ENCODE results near the gene PYCR2.
A peak's percentile ranks its signal among the peaks of the same experiment; 100 is the strongest.
"Not testable (repeated sequence)": the region's sequence is repeated elsewhere in the genome, so short reads cannot be mapped to it uniquely, and the experiment has no call there.

The PYCR2 gene

GRCh38 chr1:225941942-225942222 lies 17.8 kb upstream of the PYCR2 start:
- no peak for DNase-seq

- DNase-seq: no peak
These were observed 17.3 kb upstream of the PYCR2 start, which contains the start of gene LEFTY2 for GRCh38 chr1:225941187-225941941. LEFTY2 (minus strand) TSS chr1:225941220; CDS start chr1:225941140, 80 bp downstream.

- no peak for DNase-seq
These were observed 16.5 kb upstream of the PYCR2 start for GRCh38 chr1:225940385-225941151.

GRCh38 chr1:225939939-225940310 lies 15.9 kb upstream of the PYCR2 start:
- DNase-seq: not testable (repeated sequence)

DNA sequence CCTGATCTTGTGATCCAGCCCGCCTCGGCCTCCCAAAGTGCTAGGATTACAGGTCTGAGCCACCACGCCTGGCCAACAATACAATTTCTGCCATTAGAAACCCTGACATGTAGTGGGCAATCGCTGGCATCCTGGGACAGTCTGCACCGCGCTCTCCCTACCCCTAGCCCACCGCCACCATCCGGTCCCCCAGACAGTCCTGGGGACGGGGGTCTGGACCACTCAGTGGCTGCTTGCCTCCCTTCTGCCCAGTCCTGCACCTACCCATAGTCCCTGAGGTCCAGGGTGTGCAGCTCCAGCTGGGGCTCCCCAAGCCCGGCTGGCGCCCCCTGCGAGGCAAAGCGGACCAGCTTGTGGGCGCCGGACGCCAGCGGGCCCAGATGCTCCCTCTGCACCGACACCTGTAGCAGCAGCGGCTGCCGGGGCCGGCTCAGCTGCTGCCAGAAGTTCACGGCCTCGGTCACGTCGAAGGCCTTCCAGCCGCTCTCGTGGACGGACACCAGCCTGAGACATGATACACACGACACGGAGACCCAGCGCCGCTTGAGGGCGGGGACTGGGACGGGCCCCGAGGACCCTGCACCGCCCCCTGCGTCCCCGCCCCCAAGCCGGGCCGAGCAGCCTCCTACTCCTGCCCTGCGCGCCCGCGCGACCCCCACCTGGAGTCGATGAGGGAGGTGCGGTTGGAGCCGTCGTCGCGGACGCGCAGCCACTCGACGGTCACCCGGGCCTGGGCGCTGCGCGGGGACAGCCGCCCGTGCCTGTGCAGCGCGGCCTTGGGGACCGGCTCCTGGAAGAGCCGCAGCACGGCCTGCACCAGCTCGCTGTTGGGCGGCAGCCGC lies 15.3 kb upstream of the PYCR2 start:
- not testable (repeated sequence) for DNase-seq

DNA sequence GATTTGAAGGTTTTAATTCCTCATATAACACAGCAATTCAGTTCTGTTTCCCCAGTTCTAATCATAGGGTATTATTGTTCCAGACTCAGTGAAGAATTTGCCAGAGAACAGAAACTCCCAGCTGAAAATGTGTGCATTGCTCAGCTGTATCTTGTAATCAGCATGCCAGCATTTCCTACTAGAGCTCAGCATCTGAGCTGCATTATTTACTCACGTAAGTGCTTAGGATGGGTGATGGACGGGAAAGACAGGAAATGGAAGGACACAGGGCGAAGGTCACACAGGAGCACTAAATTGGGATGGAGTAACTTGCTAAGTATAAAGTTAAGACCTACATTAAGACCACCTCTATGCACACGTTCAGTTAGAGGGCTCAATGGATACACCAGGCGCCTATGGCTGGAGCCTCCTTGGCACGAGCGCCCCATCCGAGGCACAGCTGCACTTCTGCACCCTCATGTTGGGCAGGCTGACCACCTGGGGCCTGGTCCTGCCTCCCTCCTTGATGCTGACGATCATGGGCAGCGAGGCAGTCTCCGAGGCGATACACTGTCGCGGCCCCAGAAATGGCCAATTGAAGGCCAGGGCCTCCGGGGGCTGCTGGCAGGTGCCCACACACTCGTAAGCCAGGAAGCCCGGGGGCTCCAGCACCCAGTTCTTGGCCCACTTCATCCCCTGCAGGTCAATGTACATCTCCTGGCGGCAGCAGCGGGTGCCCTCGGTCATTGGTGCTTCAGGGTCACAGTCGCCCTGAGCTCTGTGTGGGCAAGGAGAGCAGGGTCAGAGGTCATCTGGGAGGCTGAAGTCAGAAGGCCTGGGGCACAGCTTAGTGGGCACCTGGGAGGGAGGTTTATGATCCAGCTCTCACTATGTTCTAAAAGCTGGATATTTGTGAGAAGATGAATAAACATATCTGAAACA lies 13.3 kb upstream of the PYCR2 start:
- no peak for DNase-seq

- no peak for DNase-seq
These were observed 12.5 kb upstream of the PYCR2 start for GRCh38 chr1:225936523-225936922.

GRCh38 chr1:225936086-225936485 lies 12.0 kb upstream of the PYCR2 start:
- not testable (repeated sequence) for DNase-seq

DNA sequence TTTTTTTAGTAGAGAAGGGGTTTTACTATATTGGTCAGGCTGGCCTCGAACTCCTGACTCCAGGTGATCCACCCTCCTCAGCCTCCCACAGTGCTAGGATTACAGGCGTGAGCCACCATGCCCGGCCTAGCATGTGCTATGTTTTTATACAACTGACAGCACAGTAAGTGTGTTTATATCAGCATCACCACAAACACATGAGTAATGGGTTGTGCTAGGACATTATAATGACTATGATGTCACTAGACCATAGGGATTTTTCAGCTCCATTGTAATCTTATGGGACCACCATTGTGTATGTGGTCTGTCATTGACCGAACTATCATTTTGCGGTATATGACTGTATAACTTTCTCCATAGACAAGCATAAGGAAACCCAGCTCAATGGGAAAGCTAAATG lies 10.7 kb upstream of the PYCR2 start:
- DNase-seq: no peak

- peak; percentile 51 for DNase-seq
These were observed 9.0 kb upstream of the PYCR2 start for GRCh38 chr1:225933072-225933471.

GRCh38 chr1:225931270-225932136 lies 7.5 kb upstream of the PYCR2 start:
- no peak for DNase-seq

DNA sequence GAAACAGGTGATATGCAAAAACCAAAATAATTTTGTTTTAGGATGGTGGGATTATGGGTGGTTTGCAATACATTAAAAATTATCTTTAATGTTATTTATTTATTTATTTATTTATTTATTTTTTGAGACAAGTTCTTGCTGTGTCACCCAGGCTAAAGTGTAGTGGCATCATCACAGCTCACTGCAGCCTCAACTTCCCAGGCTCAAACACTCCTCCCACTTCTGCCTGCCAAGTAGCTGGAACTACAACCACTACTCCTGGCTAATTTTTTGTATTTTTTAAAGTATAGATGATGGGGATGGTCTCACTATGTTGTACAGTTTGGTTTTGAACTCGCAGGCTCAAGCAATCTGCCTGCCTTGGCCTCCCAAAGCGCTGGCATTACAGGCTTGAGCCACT lies 6.5 kb upstream of the PYCR2 start:
- DNase-seq: no peak

- not testable (repeated sequence) for DNase-seq
These were observed 5.4 kb upstream of the PYCR2 start for GRCh38 chr1:225929462-225929861.

GRCh38 chr1:225928186-225929175 lies 4.4 kb upstream of the PYCR2 start:
- DNase-seq: no peak

- no peak for DNase-seq
These were observed 2.6 kb upstream of the PYCR2 start for GRCh38 chr1:225926551-225927113.

DNA sequence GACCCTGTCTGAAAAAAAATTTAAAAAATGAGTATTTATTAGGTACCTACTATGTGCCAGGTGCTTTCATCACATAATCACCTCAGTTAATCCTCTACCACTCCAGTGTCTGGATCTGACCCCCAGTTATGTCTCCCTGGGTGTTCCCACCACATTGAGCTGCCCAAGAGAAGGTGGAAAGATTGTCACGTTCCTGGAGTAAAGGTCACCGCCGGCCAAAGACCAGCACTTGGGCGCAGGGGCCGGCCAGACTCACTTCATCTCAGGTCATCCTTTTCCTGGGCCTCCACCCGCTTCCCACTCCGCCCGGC lies 714 bp downstream of the PYCR2 start:
- DNase-seq: no peak

DNA sequence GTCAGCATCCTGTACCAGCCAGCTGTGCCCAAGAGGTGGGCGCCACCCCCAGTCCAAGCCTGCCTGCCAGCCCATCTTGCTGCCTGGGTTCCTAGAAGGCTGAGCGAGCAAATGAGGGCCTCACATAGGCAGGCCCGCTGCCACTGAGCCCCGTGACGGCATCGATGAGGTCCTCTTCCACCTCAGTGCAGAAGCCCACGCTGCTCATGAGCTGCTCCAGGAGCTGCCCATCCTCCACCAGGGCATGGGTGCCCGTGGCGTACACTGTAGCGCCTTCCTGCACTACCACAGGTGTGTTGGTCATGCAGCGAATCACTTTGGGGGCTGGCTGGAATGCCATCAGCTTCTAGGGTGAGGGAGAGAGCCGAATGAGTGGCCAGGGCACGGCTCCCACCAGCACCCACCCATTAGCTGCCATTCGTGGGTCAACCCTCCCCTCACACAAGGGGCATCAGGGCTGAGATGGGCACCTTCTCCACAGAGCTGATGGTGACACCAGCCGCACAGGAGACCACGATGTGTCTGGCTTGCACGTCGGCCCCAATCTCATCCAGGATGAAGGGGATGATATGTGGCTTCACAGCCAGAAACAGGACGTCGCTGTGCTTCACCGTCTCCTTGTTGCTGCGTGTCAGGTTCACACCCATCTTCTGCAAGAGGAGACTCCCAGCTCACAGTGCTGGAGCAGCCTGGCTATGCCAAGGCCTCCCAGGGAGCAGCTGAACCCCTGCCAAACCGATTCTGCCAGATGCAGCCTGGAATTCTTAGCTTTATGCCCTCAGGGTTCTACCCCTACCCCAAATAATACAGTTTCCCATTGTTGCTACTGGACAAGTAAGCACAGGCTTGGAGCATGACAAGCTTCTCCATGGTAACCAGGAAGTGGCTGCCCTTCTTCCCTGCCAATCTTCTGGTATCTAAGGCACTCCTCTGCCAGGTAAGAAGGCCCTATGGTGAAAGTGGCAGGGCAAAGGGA lies 2.0 kb downstream of the PYCR2 start:
- DNase-seq: peak; percentile 1

- DNase-seq: peak; percentile 44
These were observed 4.1 kb downstream of the PYCR2 start for GRCh38 chr1:225919906-225920305.

DNA sequence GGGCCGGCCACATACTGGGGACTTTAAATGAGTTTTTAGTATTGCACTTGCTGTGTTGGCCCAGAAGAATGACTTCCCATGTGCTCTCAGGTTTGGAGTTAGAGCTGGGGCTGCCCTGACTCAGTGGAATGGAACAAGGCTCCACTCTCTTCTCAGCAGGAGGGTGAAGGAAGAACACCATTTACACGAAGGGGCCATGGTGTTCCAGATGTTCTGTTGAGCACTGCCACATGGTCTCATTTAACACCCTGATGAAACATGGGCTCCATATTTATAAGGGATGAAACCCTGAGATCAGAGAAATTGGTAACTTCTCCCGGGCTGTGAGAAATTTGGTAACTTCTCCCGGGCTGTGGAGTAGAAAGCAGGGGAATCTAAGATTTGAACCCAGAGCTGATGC lies 5.8 kb downstream of the PYCR2 start:
- DNase-seq: no peak

Data from NCI-H226 (cell line).